IMR-90 (cell line): Measurements from ENCODE around the gene ADAMTS8. TPM values are rescaled to one million over a fixed set of nuclear protein-coding genes. Genes with fewer than 3 reads are reported as not detected.

Source experiments
- ATAC-seq: fragments of 200-7000 bp; cut with Tn5 transposase; 2 replicates; pipeline ENCODE4 v1.9.1; 2020; ENCODE audit warnings: low read depth, mild to moderate bottlenecking, moderate library complexity
- BruUV-seq: library from RNA; stranded (reverse); fragments of 400-500 nt; replicated peaks from 2 replicates; lab custom pipeline; 2021; lab: Mats Ljungman, UMichigan
- CTCF ChIA-PET: fragments of 300-600 bp; formaldehyde crosslinking; extraction: SDS; loops from one replicate; lab custom pipeline; 2021; ENCODE audit warnings: antibody characterized with exemption; lab: Yijun Ruan, JAX
- POLR2A ChIA-PET: fragments of 300-600 bp; sonication (Branson Sonifier 250); formaldehyde crosslinking; loops from one replicate; lab custom pipeline; 2022; ENCODE audit warnings: antibody characterized with exemption; ENCODE audit not compliant: unreplicated experiment; lab: Charles Lee
- DNase-seq: peaks from one replicate; pipeline ENCODE4 v3.0.0; 2013
- H2AFZ ChIP-seq: replicated peaks from 2 replicates; pipeline ENCODE3; 2013; ENCODE audit warnings: low read length, mild to moderate bottlenecking; ENCODE audit not compliant: poor library complexity
- H2AK5ac ChIP-seq: 2 replicates; pipeline ENCODE4 v1.6.1; 2013; ENCODE audit warnings: low read depth, low read length, inconsistent platforms
- H2AK9ac ChIP-seq: replicated peaks from 2 replicates; pipeline ENCODE3; 2013; ENCODE audit warnings: mild to moderate bottlenecking, low read depth, low read length, moderate library complexity; ENCODE audit not compliant: poor library complexity
- H2BK120ac ChIP-seq: 2 replicates; pipeline ENCODE4 v1.6.1; 2013; ENCODE audit warnings: low read depth, low read length, inconsistent platforms
- H2BK15ac ChIP-seq: 3 replicates; pipeline ENCODE4 v1.6.1; 2013; ENCODE audit warnings: low read depth, low read length, inconsistent platforms
- H2BK20ac ChIP-seq: 2 replicates; pipeline ENCODE4 v1.6.1; 2013; ENCODE audit warnings: low read depth, mild to moderate bottlenecking, inconsistent platforms, low read length, moderate library complexity
- H2BK5ac ChIP-seq: 2 replicates; pipeline ENCODE4 v1.6.1; 2013; ENCODE audit warnings: mild to moderate bottlenecking, low read depth, low read length, inconsistent platforms; ENCODE audit not compliant: poor library complexity, severe bottlenecking
- H3K14ac ChIP-seq: replicated peaks from 2 replicates; pipeline ENCODE4 v1.6.1; 2013; ENCODE audit warnings: low read depth, low read length, inconsistent platforms
- H3K18ac ChIP-seq: 2 replicates; pipeline ENCODE4 v1.6.1; 2013; ENCODE audit warnings: low read depth, low read length, control low read depth
- H3K23ac ChIP-seq: 2 replicates; pipeline ENCODE4 v1.6.1; 2013; ENCODE audit warnings: low read depth, low read length, inconsistent platforms
- H3K27ac ChIP-seq: 2 replicates; pipeline ENCODE4 v1.5.1; 2013; ENCODE audit warnings: mild to moderate bottlenecking, control low read depth, low read length; ENCODE audit not compliant: insufficient read depth
- H3K27me3 ChIP-seq: 2 replicates; pipeline ENCODE4 v1.6.1; 2013; ENCODE audit warnings: low read length; ENCODE audit not compliant: control insufficient read depth, insufficient read depth
- H3K36me3 ChIP-seq: 2 replicates; pipeline ENCODE4 v1.6.1; 2013; ENCODE audit warnings: low read length, mixed read lengths; ENCODE audit not compliant: control insufficient read depth, insufficient read depth
- H3K4ac ChIP-seq: 2 replicates; pipeline ENCODE4 v1.6.1; 2013; ENCODE audit warnings: low read depth, low read length, inconsistent platforms
- H3K4me1 ChIP-seq: 2 replicates; pipeline ENCODE4 v1.6.1; 2013; ENCODE audit warnings: low read length, mixed read lengths; ENCODE audit not compliant: control insufficient read depth, insufficient read depth
- H3K4me2 ChIP-seq: 2 replicates; pipeline ENCODE4 v1.6.1; 2013; ENCODE audit warnings: low read depth, mild to moderate bottlenecking, control low read depth, low read length, moderate library complexity
- H3K4me3 ChIP-seq: 2 replicates; pipeline ENCODE4 v1.5.1; 2013; ENCODE audit warnings: low read depth, mild to moderate bottlenecking, control low read depth, low read length, moderate library complexity; ENCODE audit not compliant: insufficient read depth
- H3K56ac ChIP-seq: 2 replicates; pipeline ENCODE4 v1.6.1; 2013; ENCODE audit warnings: low read length, inconsistent platforms; ENCODE audit not compliant: insufficient read depth; ENCODE audit errors: extremely low read depth
- H3K79me1 ChIP-seq, 2 experiments: 2 replicates each; pipeline ENCODE4 v1.6.1; 2013; ENCODE audit warnings: low read length in 2 of 2, inconsistent platforms in 1 of 2, low read depth in 1 of 2
- H3K9ac ChIP-seq: 2 replicates; pipeline ENCODE4 v1.6.1; 2013; ENCODE audit warnings: low read depth, low read length, control low read depth
- H3K9me1 ChIP-seq: 2 replicates; pipeline ENCODE4 v1.6.1; 2013; ENCODE audit warnings: low read length, inconsistent platforms; ENCODE audit not compliant: insufficient read depth
- H3K9me3 ChIP-seq: 2 replicates; pipeline ENCODE4 v1.6.1; 2013; ENCODE audit warnings: low read length; ENCODE audit not compliant: control insufficient read depth, insufficient read depth
- H4K20me1 ChIP-seq: 2 replicates; pipeline ENCODE4 v1.6.1; 2013; ENCODE audit warnings: low read length, inconsistent platforms; ENCODE audit not compliant: insufficient read depth
- H4K5ac ChIP-seq: 2 replicates; pipeline ENCODE4 v1.6.1; 2013; ENCODE audit warnings: mild to moderate bottlenecking, low read depth, low read length, control low read depth
- H4K8ac ChIP-seq, 2 experiments: 2 replicates each; pipeline ENCODE4 v1.6.1; 2013; ENCODE audit warnings: low read depth in 2 of 2, low read length in 2 of 2, control low read depth in 1 of 2, inconsistent platforms in 1 of 2
- H4K91ac ChIP-seq: 2 replicates; pipeline ENCODE4 v1.6.1; 2013; ENCODE audit warnings: low read depth, low read length, inconsistent platforms; ENCODE audit not compliant: insufficient read depth
- BHLHE40 ChIP-seq: fragments of 150-350 bp; IDR thresholded peaks from 2 replicates; pipeline ENCODE4 v1.6.1; 2016; ENCODE audit warnings: mild to moderate bottlenecking, low read depth, low read length
- ELK1 ChIP-seq: fragments of 150-350 bp; IDR thresholded peaks from 2 replicates; pipeline ENCODE4 v1.6.1; 2016; ENCODE audit warnings: low read depth, mild to moderate bottlenecking, low read length, moderate library complexity, borderline replicate concordance
- FOS ChIP-seq: fragments of 150-350 bp; IDR thresholded peaks from 2 replicates; pipeline ENCODE4 v1.6.1; 2016; ENCODE audit warnings: low read depth, low read length
- MAFK ChIP-seq: IDR thresholded peaks from 2 replicates; pipeline ENCODE4 v1.6.1; 2012; ENCODE audit warnings: low read depth, low read length, improper control_type of control experiment
- MXI1 ChIP-seq: IDR thresholded peaks from 2 replicates; pipeline ENCODE4 v1.6.1; 2012; ENCODE audit warnings: low read depth, mild to moderate bottlenecking, low read length, moderate library complexity, borderline replicate concordance
- NFE2L2 ChIP-seq: fragments of 150-350 bp; IDR thresholded peaks from 2 replicates; pipeline ENCODE4 v1.6.1; 2016; ENCODE audit warnings: low read depth, mild to moderate bottlenecking, low read length
- POLR2A ChIP-seq: IDR thresholded peaks from 2 replicates; pipeline ENCODE4 v1.6.1; 2012; ENCODE audit warnings: mild to moderate bottlenecking, low read depth, low read length
- RAD21 ChIP-seq: IDR thresholded peaks from 2 replicates; pipeline ENCODE4 v1.6.1; 2012; ENCODE audit warnings: low read length, improper control_type of control experiment
- SMC3 ChIP-seq: fragments of 150-350 bp; IDR thresholded peaks from 2 replicates; pipeline ENCODE4 v1.6.1; 2016; ENCODE audit warnings: low read depth, mild to moderate bottlenecking, antibody characterized with exemption, low read length, moderate library complexity
- USF2 ChIP-seq: fragments of 150-350 bp; IDR thresholded peaks from 2 replicates; pipeline ENCODE4 v1.6.1; 2017; ENCODE audit warnings: mild to moderate bottlenecking, antibody characterized with exemption, low read length, low read depth
- WGBS, 2 experiments: methylation state at CpG; one replicate each; pipeline versions ENCODE4 v1.1.5 to v1.1.7; 2013; ENCODE audit warnings: missing lambda C conversion rate in 2 of 2; ENCODE audit not compliant: insufficient read length in 1 of 2; ENCODE audit errors: extremely low coverage in 2 of 2; 5-methylcytosine and 5-hydroxymethylcytosine counted together
- dilution Hi-C: fragments of 300-500 bp; cut with HindIII; formaldehyde crosslinking; loops from one replicate; pipeline ENCODE4 v1.14.3; 2018; ENCODE audit warnings: low sequenced_read_pairs; ENCODE audit not compliant: unreplicated experiment
- in situ Hi-C: fragments of 300-500 bp; cut with MboI; formaldehyde crosslinking; loops from 3 replicates; pipeline ENCODE4 v1.14.3; 2019; ENCODE audit warnings: low sequenced_read_pairs, inconsistent platforms, mixed read lengths
- intact Hi-C: fragments of 100-400 bp; cut with micrococcal nuclease; formaldehyde crosslinking; loops from 2 replicates; pipeline ENCODE4 v1.10.0; 2022
- polyA plus RNA-seq, 3 experiments: library from polyadenylated mRNA; depleted of rRNA; stranded (reverse); fragments of >200 nt; gene quantifications; 2 replicates each; pipeline ENCODE4 v1.2.3, GENCODE V29; 2012; ENCODE audit warnings: low replicate concordance in 1 of 3
- total RNA-seq: library from RNA; depleted of rRNA; stranded (reverse); fragments of >200 nt; gene quantifications from 2 replicates; pipeline ENCODE4 v1.2.3, GENCODE V29; 2012

Gene ADAMTS8
- total and polyA plus RNA-seq, 2 of the 4 experiments (the other 2 are of a cell fraction) = under 0.01 to 0.60 TPM

- TF ChIP-seq ELK1 (no peak), POLR2A (no peak), MAFK (no peak), SMC3 (no peak), NFE2L2 (no peak)
Observed at GRCh38 chr11:130381317-130381716, 47.1 kb downstream of the ADAMTS8 start (continued).

DNA sequence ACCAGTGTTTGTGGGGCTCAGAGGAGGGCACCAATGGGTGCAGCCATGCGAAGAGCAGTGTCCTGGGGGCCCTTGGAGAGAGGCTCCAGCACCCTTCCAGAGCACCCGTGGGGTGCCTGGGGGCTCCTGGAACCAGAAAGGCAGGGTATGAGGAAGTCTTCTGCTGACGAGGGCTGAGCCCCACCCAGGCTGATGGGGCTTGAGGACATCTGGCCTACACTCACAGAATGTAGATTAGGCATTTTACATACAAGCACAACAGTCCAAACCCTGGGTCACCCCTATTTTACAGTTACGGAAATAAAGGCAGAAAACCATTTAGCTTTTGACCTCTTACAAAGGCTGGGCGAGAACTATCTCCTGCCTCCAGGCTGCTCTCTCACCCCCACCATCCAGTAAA, 47.6 kb downstream of the ADAMTS8 start:
- ChIA-PET POLR2A (no interaction called here), CTCF (interaction anchor here (1.7 kb wide), 1 partner anchor 10 kb away, joined by 5 read pairs; no protein-coding TSS in a partner anchor)
- H3K9me1 ChIP-seq = peaks cover 3% of the 10 kb centered on the region; the same call in 1 of the 2 replicates
- H3K9ac ChIP-seq = no peak overlapping the region
- DNase-seq (no peak), ATAC-seq (no peak)
- no peak overlapping the region for H3K27ac ChIP-seq
- H3K4me3 ChIP-seq = no peak overlapping the region
- no peak overlapping the region for H3K14ac ChIP-seq
- no peak overlapping the region for H2AK5ac ChIP-seq
- TF ChIP-seq FOS (no peak), POLR2A (no peak), BHLHE40 (no peak), NFE2L2 (no peak), USF2 (no peak), MXI1 (no peak), RAD21 (no peak)
- H2BK15ac ChIP-seq = no peak overlapping the region
- no peak overlapping the region for H2AK9ac ChIP-seq
- no peak overlapping the region for H3K18ac ChIP-seq
- H2BK120ac ChIP-seq = no peak overlapping the region
- H2AFZ ChIP-seq = no peak overlapping the region
- in situ Hi-C loops (loop anchor here (25.0 kb wide), 1 partner anchor 168 kb away; no protein-coding TSS in a partner anchor), dilution Hi-C loops (no loop called here), intact Hi-C loops (loop anchor here (5.0 to 10.0 kb wide), 2 partner anchors 66 to 168 kb away; partner anchors contain the start of gene ZBTB44)
- no TSS peak for BruUV-seq
- H4K5ac ChIP-seq = no peak overlapping the region
- H3K9me3 ChIP-seq = no peaks in the 10 kb centered on the region
- H2BK20ac ChIP-seq = no peak overlapping the region
- H4K8ac ChIP-seq = no peak overlapping the region
- no peak overlapping the region for H3K56ac ChIP-seq
- H3K36me3 ChIP-seq = no peaks in the 10 kb centered on the region
- WGBS, 2 experiments = 90% methylated on average over 2 of the region's 5 CpGs; no CpG with 5 or more reads in 1 of the 2 experiments
- no peak overlapping the region for H2BK5ac ChIP-seq
- peaks cover 5% of the 10 kb centered on the region; the same call in 1 of the 2 replicates for H4K20me1 ChIP-seq
- no peaks in the 10 kb centered on the region for H3K79me1 ChIP-seq
- peaks cover 30% of the 10 kb centered on the region for H3K27me3 ChIP-seq
- peaks cover 11% of the 10 kb centered on the region for H3K4me1 ChIP-seq
- no peak overlapping the region for H3K23ac ChIP-seq
- H3K4me2 ChIP-seq = no peak overlapping the region
- no peak overlapping the region for H3K4ac ChIP-seq
- no peak overlapping the region for H4K91ac ChIP-seq
